Ascending aorta (tissue), 2 donors: ENCODE results near the gene KCNJ14. TPM values are rescaled to one million over a fixed set of nuclear protein-coding genes. Genes with fewer than 3 reads are reported as not detected.

ENCODE experiments used
- DNase-seq, 2 donors: peaks; one replicate each; pipeline ENCODE4 v3.0.0-alpha.2; 2019; ENCODE audit warnings: low spot score in 2 of 2
- H3K27ac ChIP-seq, 2 donors: fragments of 200-600 bp; sonication (generic); one replicate each; pipeline ENCODE4 v1.5.1; 2016 to 2017; ENCODE audit warnings: mild to moderate bottlenecking in 1 of 2
- H3K27me3 ChIP-seq: fragments of 200-600 bp; sonication (generic); one replicate; pipeline ENCODE4 v1.5.1; 2017
- H3K36me3 ChIP-seq, 2 donors: fragments of 200-600 bp; sonication (generic); one replicate each; pipeline ENCODE4 v1.5.1; 2016
- H3K4me1 ChIP-seq, 2 donors: fragments of 200-600 bp; sonication (generic); one replicate each; pipeline ENCODE4 v1.5.1; 2016 to 2017; ENCODE audit warnings: mild to moderate bottlenecking in 1 of 2
- H3K4me3 ChIP-seq, 2 donors: fragments of 200-600 bp; sonication (generic); one replicate each; pipeline ENCODE4 v1.5.1; 2016 to 2017; ENCODE audit warnings: mild to moderate bottlenecking in 1 of 2
- H3K9me3 ChIP-seq, 2 donors: fragments of 200-600 bp; sonication (generic); one replicate each; pipeline ENCODE4 v1.5.1; 2016
- intact Hi-C: fragments of 100-400 bp; cut with DNase I; formaldehyde crosslinking; loops from one replicate; pipeline ENCODE4 v1.15.1; 2023
- total RNA-seq: library from RNA; depleted of rRNA; stranded (reverse); fragments of >200 nt; gene quantifications from one replicate; pipeline ENCODE4 v1.1.0, GENCODE V29; 2016
- TF ChIP-seq, protein P1 (sequence below), 3 experiments: fragments of 200-600 bp in 2 of 3; fragments of 450-650 bp in 1 of 3; sonication (generic) in 2 of 3; IDR thresholded peaks; one replicate each; pipeline ENCODE4 v1.5.1; 2016 to 2019; ENCODE audit warnings: antibody characterized with exemption in 3 of 3, mild to moderate bottlenecking in 1 of 3, moderate library complexity in 1 of 3

The KCNJ14 gene
- total RNA-seq, result 6.1 TPM

DNA sequence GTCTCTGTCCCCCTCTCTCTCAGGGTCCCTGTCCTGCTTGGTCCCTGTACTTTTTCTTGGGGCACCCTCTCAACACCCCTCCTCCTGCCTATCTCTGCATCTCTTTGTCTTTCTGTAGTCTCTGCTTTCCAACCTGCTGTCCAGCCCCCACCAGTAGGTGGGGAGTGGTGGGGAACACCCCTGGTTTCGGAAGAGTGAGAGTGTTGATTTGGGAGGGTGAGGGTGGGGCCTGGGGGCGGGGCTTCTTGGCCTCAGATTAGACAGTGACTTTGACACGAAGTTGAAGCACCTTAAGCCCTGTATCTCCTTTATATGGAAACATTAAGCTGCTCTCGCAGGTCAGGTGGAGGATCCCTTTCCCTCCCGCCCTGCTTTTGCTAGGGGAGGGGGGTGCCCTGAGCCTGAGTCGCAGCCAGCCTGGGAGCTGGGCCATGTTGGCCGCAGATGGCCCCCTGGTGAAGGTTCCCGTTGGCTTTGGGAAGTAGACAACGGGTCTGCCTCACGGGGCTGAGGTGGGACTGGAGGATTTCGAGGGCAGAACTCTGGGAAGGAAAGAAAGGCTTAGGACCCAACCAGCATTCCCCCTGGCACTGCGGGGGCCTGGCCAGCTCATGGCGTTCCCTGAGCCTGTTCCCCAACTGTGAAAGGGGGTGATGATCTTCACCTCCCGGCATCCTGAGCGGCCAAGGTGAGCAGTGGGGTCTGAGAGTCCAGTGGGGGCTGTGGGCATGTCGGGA, at the start of gene KCNJ14:
Gene KCNJ14 (plus strand): TSS at position 404 of the 737 bp plus-strand sequence. CDS start 6,151 bp downstream, outside the sequence.
- H3K4me3 ChIP-seq, result no peak within 1 kb of the TSS
- peaks cover 30 to 58% of the 10 kb centered on the region in 2 donors for H3K36me3 ChIP-seq
- no peaks in the 10 kb centered on the region for H3K4me1 ChIP-seq
- intact Hi-C loops, result no loop called here
- H3K9me3 ChIP-seq, result no peaks in the 10 kb centered on the region
- no peaks in the 10 kb centered on the region for H3K27me3 ChIP-seq
- DNase-seq, result no peak
- TF ChIP-seq, protein P1, sequence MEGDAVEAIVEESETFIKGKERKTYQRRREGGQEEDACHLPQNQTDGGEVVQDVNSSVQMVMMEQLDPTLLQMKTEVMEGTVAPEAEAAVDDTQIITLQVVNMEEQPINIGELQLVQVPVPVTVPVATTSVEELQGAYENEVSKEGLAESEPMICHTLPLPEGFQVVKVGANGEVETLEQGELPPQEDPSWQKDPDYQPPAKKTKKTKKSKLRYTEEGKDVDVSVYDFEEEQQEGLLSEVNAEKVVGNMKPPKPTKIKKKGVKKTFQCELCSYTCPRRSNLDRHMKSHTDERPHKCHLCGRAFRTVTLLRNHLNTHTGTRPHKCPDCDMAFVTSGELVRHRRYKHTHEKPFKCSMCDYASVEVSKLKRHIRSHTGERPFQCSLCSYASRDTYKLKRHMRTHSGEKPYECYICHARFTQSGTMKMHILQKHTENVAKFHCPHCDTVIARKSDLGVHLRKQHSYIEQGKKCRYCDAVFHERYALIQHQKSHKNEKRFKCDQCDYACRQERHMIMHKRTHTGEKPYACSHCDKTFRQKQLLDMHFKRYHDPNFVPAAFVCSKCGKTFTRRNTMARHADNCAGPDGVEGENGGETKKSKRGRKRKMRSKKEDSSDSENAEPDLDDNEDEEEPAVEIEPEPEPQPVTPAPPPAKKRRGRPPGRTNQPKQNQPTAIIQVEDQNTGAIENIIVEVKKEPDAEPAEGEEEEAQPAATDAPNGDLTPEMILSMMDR (IDR thresholded peaks at IDR 0.05), result no peak
- no peak within 1 kb of the TSS for H3K27ac ChIP-seq

GRCh38 chr19:48405850-48406249, 49.5 kb upstream of the KCNJ14 start:
- no peaks in the 10 kb centered on the region for H3K9me3 ChIP-seq
- intact Hi-C loops, result no loop called here
- no peak overlapping the region for H3K4me3 ChIP-seq
- H3K27me3 ChIP-seq, result no peaks in the 10 kb centered on the region
- no peak for DNase-seq
- H3K4me1 ChIP-seq, result no peaks in the 10 kb centered on the region
- H3K27ac ChIP-seq, result no peak overlapping the region
- TF ChIP-seq, protein P1 (IDR thresholded peaks at IDR 0.05), result no peak
- no peaks in the 10 kb centered on the region for H3K36me3 ChIP-seq

DNA sequence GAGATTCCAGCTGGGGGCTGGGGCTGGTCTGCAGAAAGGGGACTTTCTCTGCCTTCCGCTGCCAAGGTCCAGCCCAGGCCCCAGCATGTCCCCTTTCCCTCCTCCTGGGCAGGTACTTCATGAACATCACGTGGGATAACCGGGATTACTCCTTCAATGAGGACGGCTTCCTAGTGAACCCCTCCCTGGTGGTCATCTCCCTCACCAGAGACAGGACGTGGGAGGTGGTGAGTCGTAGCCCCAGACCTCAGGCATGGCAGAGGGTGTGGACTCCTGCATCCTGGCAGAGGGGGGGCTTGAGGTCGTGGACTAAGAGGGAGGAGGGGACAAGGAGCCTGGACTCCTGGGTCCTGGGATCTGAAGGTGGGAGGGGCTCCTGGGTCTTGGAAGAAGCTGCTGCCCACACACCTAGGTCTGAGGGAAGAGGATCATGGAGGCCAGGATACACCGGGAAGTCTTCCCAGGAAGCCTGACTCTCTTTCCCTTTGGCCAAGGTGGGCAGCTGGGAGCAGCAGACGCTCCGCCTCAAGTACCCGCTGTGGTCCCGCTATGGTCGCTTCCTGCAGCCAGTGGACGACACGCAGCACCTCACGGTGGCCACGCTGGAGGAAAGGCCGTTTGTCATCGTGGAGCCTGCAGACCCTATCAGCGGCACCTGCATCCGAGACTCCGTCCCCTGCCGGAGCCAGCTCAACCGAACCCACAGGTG, 41.3 kb upstream of the KCNJ14 start:
- H3K36me3 ChIP-seq, result no peaks in the 10 kb centered on the region
- intact Hi-C loops, result no loop called here

GRCh38 chr19:48415395-48415794, 40.0 kb upstream of the KCNJ14 start:
- DNase-seq, result peak; percentile 31 to 75
- intact Hi-C loops, result no loop called here
- Histone ChIP-seq H3K4me3 (peak overlapping the region in 1 of 2 donors; percentile 48), H3K27ac (no peak overlapping the region), H3K27me3 (no peaks in the 10 kb centered on the region), H3K4me1 (no peaks in the 10 kb centered on the region), H3K9me3 (no peaks in the 10 kb centered on the region), H3K36me3 (no peaks in the 10 kb centered on the region)
- TF ChIP-seq, protein P1 (IDR thresholded peaks at IDR 0.05), result no peak

More for the DNA sequence above, 41.3 kb upstream of the KCNJ14 start:
- no peaks in the 10 kb centered on the region for H3K9me3 ChIP-seq
- TF ChIP-seq, protein P1 (IDR thresholded peaks at IDR 0.05), result no peak
- H3K27me3 ChIP-seq, result no peaks in the 10 kb centered on the region
- no peak overlapping the region for H3K4me3 ChIP-seq
- no peak overlapping the region for H3K27ac ChIP-seq
- H3K4me1 ChIP-seq, result no peaks in the 10 kb centered on the region
- DNase-seq, result no peak

DNA sequence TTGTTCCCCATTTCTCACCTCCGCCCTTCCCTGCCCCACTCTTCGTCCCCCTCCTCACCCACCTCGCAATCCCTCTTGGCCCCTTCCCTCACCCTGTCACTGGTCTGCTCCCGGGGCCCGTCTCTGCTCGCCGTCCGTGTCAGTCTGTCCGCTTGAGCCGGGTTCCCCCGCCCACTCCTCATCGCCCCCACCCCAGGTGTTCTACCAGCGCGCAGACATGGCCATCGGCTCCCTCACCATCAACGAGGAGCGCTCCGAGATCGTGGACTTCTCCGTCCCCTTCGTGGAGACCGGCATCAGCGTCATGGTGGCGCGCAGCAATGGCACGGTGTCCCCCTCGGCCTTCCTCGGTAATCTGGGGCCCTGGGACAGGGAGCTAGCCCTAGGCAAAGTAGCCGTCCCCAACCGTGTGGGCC, 39.6 kb upstream of the KCNJ14 start:
- H3K27me3 ChIP-seq, result no peaks in the 10 kb centered on the region
- TF ChIP-seq, protein P1 (IDR thresholded peaks at IDR 0.05), result no peak
- H3K4me3 ChIP-seq, result peak overlapping the region in 1 of 2 donors; percentile 42
- intact Hi-C loops, result no loop called here
- H3K27ac ChIP-seq, result no peak overlapping the region
- H3K36me3 ChIP-seq, result no peaks in the 10 kb centered on the region
- no peaks in the 10 kb centered on the region for H3K9me3 ChIP-seq
- no peaks in the 10 kb centered on the region for H3K4me1 ChIP-seq
- no peak for DNase-seq
